GM12878 (cell line): Measurements from ENCODE around the gene MYOZ2. TPM values are rescaled to one million over a fixed set of nuclear protein-coding genes. Genes with fewer than 3 reads are reported as not detected.

Experiments used
- ATAC-seq: fragments of 200-7000 bp; cut with Tn5 transposase; 3 replicates; pipeline ENCODE4 v1.9.1; 2020; ENCODE audit warnings: mild to moderate bottlenecking, moderate library complexity
- BruUV-seq: library from RNA; stranded (reverse); fragments of 400-500 nt; replicated peaks from 2 replicates; lab custom pipeline; 2021; lab: Mats Ljungman, UMichigan
- CTCF ChIA-PET: fragments of 300-600 bp; sonication (Branson Sonifier 250); formaldehyde crosslinking; extraction: SDS; loops from one replicate; lab custom pipeline; 2021; ENCODE audit warnings: inconsistent platforms; lab: Yijun Ruan, JAX
- POLR2A ChIA-PET: fragments of 350-600 bp; formaldehyde crosslinking; extraction: SDS; loops from one replicate; lab custom pipeline; 2021; ENCODE audit warnings: inconsistent platforms; lab: Charles Lee
- RAD21 ChIA-PET: fragments of 300-600 bp; sonication (Branson Sonifier 250); formaldehyde crosslinking; loops from one replicate; lab custom pipeline; 2023; ENCODE audit warnings: antibody characterized with exemption; ENCODE audit not compliant: unreplicated experiment; lab: Charles Lee
- SMC1A ChIA-PET: fragments of 300-600 bp; sonication (Branson Sonifier 250); formaldehyde crosslinking; loops from one replicate; lab custom pipeline; 2023; ENCODE audit not compliant: unreplicated experiment, uncharacterized antibody; lab: Charles Lee
- DNase-seq: peaks from one replicate; pipeline ENCODE4 v3.0.0-alpha.2; 2011; ENCODE audit warnings: low read depth, low spot score
- FAIRE-seq: peaks from 3 replicates; lab custom pipeline; 2011; peaks lifted over from hg19 to GRCh38; lab: Jason Lieb, UNC
- H2AFZ ChIP-seq: 2 replicates; pipeline ENCODE4 v1.6.0; 2011; ENCODE audit warnings: low read depth, low read length, control low read depth; ENCODE audit not compliant: control insufficient read depth
- H3K27ac ChIP-seq: 2 replicates; pipeline ENCODE4 v1.5.1; 2011; ENCODE audit warnings: control low read depth; ENCODE audit not compliant: control insufficient read depth, insufficient read depth
- H3K27me3 ChIP-seq, 2 experiments: replicated peaks in 1 of 2; 2 replicates each; pipeline versions ENCODE4 v1.6.0 to v1.6.1; 2011; ENCODE audit warnings: low read length in 1 of 2; ENCODE audit not compliant: control insufficient read depth in 2 of 2, insufficient read depth in 2 of 2
- H3K36me3 ChIP-seq, 2 experiments: 2 replicates each; pipeline ENCODE4 v1.5.1; 2011; ENCODE audit warnings: low read length in 1 of 2; ENCODE audit not compliant: control insufficient read depth in 2 of 2, insufficient read depth in 2 of 2
- H3K4me1 ChIP-seq: 2 replicates; pipeline ENCODE4 v1.6.1; 2011; ENCODE audit warnings: mild to moderate bottlenecking, low read length, moderate library complexity, mixed read lengths; ENCODE audit not compliant: control insufficient read depth, insufficient read depth
- H3K4me2 ChIP-seq: 2 replicates; pipeline ENCODE4 v1.6.0; 2011; ENCODE audit warnings: control low read depth; ENCODE audit not compliant: control insufficient read depth, insufficient read depth
- H3K4me3 ChIP-seq: fragments of 200-600 bp; sonication (generic); 2 replicates; pipeline ENCODE4 v1.5.1; 2016
- H3K79me2 ChIP-seq: 2 replicates; pipeline ENCODE4 v1.6.0; 2011; ENCODE audit warnings: low read length; ENCODE audit not compliant: control insufficient read depth, insufficient read depth
- H3K9ac ChIP-seq: 2 replicates; pipeline ENCODE4 v1.8.0; 2011; ENCODE audit warnings: low read length, control low read depth, mixed read lengths; ENCODE audit not compliant: control insufficient read depth, insufficient read depth
- H3K9me3 ChIP-seq: replicated peaks from 3 replicates; pipeline ENCODE4 v1.5.1; 2011; ENCODE audit warnings: mild to moderate bottlenecking, low read length; ENCODE audit not compliant: control insufficient read depth, insufficient read depth
- H4K20me1 ChIP-seq: 2 replicates; pipeline ENCODE4 v1.6.0; 2011; ENCODE audit not compliant: control insufficient read depth, insufficient read depth
- BMI1 ChIP-seq: fragments of 450-650 bp; IDR thresholded peaks from 2 replicates; pipeline ENCODE4 v1.6.1; 2016; ENCODE audit warnings: mild to moderate bottlenecking, moderate library complexity, borderline replicate concordance
- CEBPZ ChIP-seq: fragments of 150-350 bp; IDR thresholded peaks from 2 replicates; pipeline ENCODE4 v1.6.1; 2016; ENCODE audit warnings: low read depth, low read length
- EZH2 ChIP-seq: IDR thresholded peaks from 2 replicates; pipeline ENCODE4 v1.6.1; 2012; ENCODE audit warnings: low read depth, mild to moderate bottlenecking, control low read depth, inconsistent platforms, low read length, borderline replicate concordance; ENCODE audit not compliant: control insufficient read depth
- HDAC6 ChIP-seq: fragments of 200-600 bp; sonication (generic); IDR thresholded peaks from one replicate; pipeline ENCODE4 v1.8.0; 2017; ENCODE audit warnings: antibody characterized with exemption; ENCODE audit not compliant: unreplicated experiment
- KAT2A ChIP-seq: conservative IDR thresholded peaks from 2 replicates; pipeline ENCODE4 v1.6.1; 2011; ENCODE audit warnings: low read depth, low read length; ENCODE audit not compliant: control insufficient read depth
- LARP7 ChIP-seq: fragments of 450-650 bp; IDR thresholded peaks from 2 replicates; pipeline ENCODE4 v1.6.1; 2017; ENCODE audit warnings: mild to moderate bottlenecking
- MAX ChIP-seq: IDR thresholded peaks from 2 replicates; pipeline ENCODE4 v1.6.1; 2012; ENCODE audit warnings: low read depth, low read length, improper control_type of control experiment
- MEF2A ChIP-seq: IDR thresholded peaks from 2 replicates; pipeline ENCODE4 v1.6.1; 2011; ENCODE audit warnings: low read depth, mild to moderate bottlenecking, low read length, moderate library complexity; ENCODE audit not compliant: insufficient read depth
- MXI1 ChIP-seq: fragments of 150-350 bp; IDR thresholded peaks from 2 replicates; pipeline ENCODE4 v1.6.1; 2011; ENCODE audit warnings: low read depth, mild to moderate bottlenecking, inconsistent platforms, low read length, improper control_type of control experiment
- MYC ChIP-seq: IDR thresholded peaks from 2 replicates; pipeline ENCODE4 v1.6.1; 2011; ENCODE audit warnings: mild to moderate bottlenecking, low read length, moderate library complexity, inconsistent platforms; ENCODE audit not compliant: insufficient read depth, insufficient replicate concordance, insufficient read length, severe bottlenecking
- NRF1 ChIP-seq: conservative IDR thresholded peaks from 2 replicates; pipeline ENCODE4 v1.6.1; 2011; ENCODE audit warnings: mild to moderate bottlenecking, low read depth, low read length, improper control_type of control experiment
- PKNOX1 ChIP-seq: fragments of 450-650 bp; IDR thresholded peaks from 2 replicates; pipeline ENCODE4 v1.6.1; 2016; ENCODE audit warnings: mild to moderate bottlenecking
- POU2F2 ChIP-seq: IDR thresholded peaks from 3 replicates; pipeline ENCODE4 v1.6.1; 2011; ENCODE audit warnings: low read depth, mild to moderate bottlenecking, low read length, borderline replicate concordance
- SREBF1 ChIP-seq: IDR thresholded peaks from 2 replicates; pipeline ENCODE4 v1.6.1; 2012; ENCODE audit warnings: mild to moderate bottlenecking, low read length
- SRF ChIP-seq, 2 experiments: IDR thresholded peaks; 2 replicates each; pipeline ENCODE4 v1.6.1; 2011; ENCODE audit warnings: low read depth in 2 of 2, low read length in 2 of 2, mild to moderate bottlenecking in 1 of 2, moderate library complexity in 1 of 2
- ZBTB40 ChIP-seq: fragments of 450-650 bp; IDR thresholded peaks from 2 replicates; pipeline ENCODE4 v1.6.1; 2016; ENCODE audit warnings: mild to moderate bottlenecking, moderate library complexity, borderline replicate concordance
- WGBS: methylation state at CpG from one replicate; pipeline ENCODE4 v1.1.6; 2016; ENCODE audit warnings: low lambda C conversion rate; ENCODE audit not compliant: insufficient replicate concordance, insufficient coverage; ENCODE audit errors: missing lambda C conversion rate; 5-methylcytosine and 5-hydroxymethylcytosine counted together
- in situ Hi-C: fragments of 300-500 bp; cut with MboI; formaldehyde crosslinking; loops from 9 replicates; pipeline ENCODE4 v1.14.3; 2018; ENCODE audit warnings: mixed read lengths
- intact Hi-C: fragments of 100-400 bp; cut with micrococcal nuclease; formaldehyde crosslinking; loops from one replicate; pipeline ENCODE4 v1.14.2; 2022; ENCODE audit not compliant: unreplicated experiment
- polyA plus RNA-seq, 11 experiments: library from polyadenylated mRNA; depleted of rRNA in 4 of 11; unstranded in 6 of 11; stranded (reverse) in 5 of 11; fragments of >200 nt; fragmentation: Nextera tagmentation in 4 of 11; fragmentation: Illumina TruSeq in 1 of 11; extraction: Ambion mirVana in 4 of 11; extraction: Trizol in 1 of 11; gene quantifications; 1 replicate in 1 of 11; 2 replicates in 10 of 11; pipeline versions ENCODE4 v1.2.1 to v1.2.3, GENCODE V29; 2011 to 2016; ENCODE audit warnings: inconsistent platforms in 2 of 11, missing spikeins in 2 of 11, low read depth in 1 of 11
- total RNA-seq, 4 experiments: library from RNA; depleted of rRNA in 3 of 4; stranded (reverse); fragments of >200 nt in 3 of 4; fragmentation: Illumina TruSeq in 1 of 4; extraction: Trizol in 1 of 4; gene quantifications; 2 replicates each; pipeline versions ENCODE4 v1.2.1 to v1.2.3, GENCODE V29; 2013 to 2021

The MYOZ2 gene
- total and polyA plus RNA-seq, 10 of the 15 experiments (the other 5 are each of a cell fraction or from before 2014, with no cell fraction given), result not detected

GRCh38 chr4:119152741-119153140 is 17.1 kb downstream of the MYOZ2 start:
- DNase-seq (no peak), ATAC-seq (no peak), FAIRE-seq (no peak)
- ChIA-PET POLR2A (no interaction called here), RAD21 (no interaction called here), SMC1A (no interaction called here), CTCF (interaction anchor here (0.6 kb wide), 1 partner anchor 524 kb away, joined by 3 read pairs; no protein-coding TSS in a partner anchor)
- WGBS, result 25% methylated on average over 2 of the region's 2 CpGs
- Histone ChIP-seq H4K20me1 (no peaks in the 10 kb centered on the region), H3K9ac (no peak overlapping the region), H3K27ac (no peak overlapping the region), H3K4me2 (no peak overlapping the region), H3K27me3 (no peaks in the 10 kb centered on the region; a peak in 1 of 4 replicates), H3K79me2 (no peaks in the 10 kb centered on the region), H3K9me3 (no peaks in the 10 kb centered on the region), H3K4me3 (no peak overlapping the region), H3K36me3 (no peaks in the 10 kb centered on the region), H3K4me1 (no peaks in the 10 kb centered on the region), H2AFZ (no peak overlapping the region)
- in situ Hi-C loops, result no loop called here
- intact Hi-C loops, result no loop called here
- BruUV-seq, result no TSS peak
- TF ChIP-seq MXI1 (no peak), SRF (IDR thresholded peaks at IDR 0.05; ENCODE audit: low read depth in 2 of 2, low read length in 2 of 2) (no peak), KAT2A (no peak), BMI1 (no peak), SREBF1 (no peak), MAX (no peak), ZBTB40 (no peak), LARP7 (no peak), PKNOX1 (no peak), CEBPZ (no peak), NRF1 (no peak), HDAC6 (no peak), POU2F2 (no peak), MEF2A (no peak), EZH2 (no peak), MYC (no peak)
